ENCODE measurements around the gene KCNH4. TPM values are rescaled to one million over a fixed set of nuclear protein-coding genes. Genes with fewer than 3 reads are reported as not detected.

KCNH4 gene
- total and polyA plus RNA-seq, 9 of the 15 experiments (the other 6 are each of a cell fraction or from before 2014, with no cell fraction given): 0.10 to 1.8 (median 0.50) TPM

- TF ChIP-seq CREB1 (IDR thresholded peaks at IDR 0.05) (no peak), CREB1 (CRISPR knock-in tag; IDR thresholded peaks at IDR 0.05) (no peak), RFX1 (IDR thresholded peaks at IDR 0.05) (no peak), TGIF2 (CRISPR knock-in tag; IDR thresholded peaks at IDR 0.05) (no peak), AFF1 (IDR thresholded peaks at IDR 0.05; ENCODE audit: low read depth in 1 of 2, partially characterized antibody in 2 of 2) (no peak), NR0B1 (IDR thresholded peaks at IDR 0.05; ENCODE audit: partially characterized antibody) (no peak), ZSCAN29 (IDR thresholded peaks at IDR 0.05) (no peak), HDAC2 (IDR thresholded peaks at IDR 0.05) (peak; percentile 40; the same call in 1 of the 2 replicates), RBM15 (IDR thresholded peaks at IDR 0.05; ENCODE audit: insufficient read depth, low read length) (no peak), RFX5 (IDR thresholded peaks at IDR 0.05; ENCODE audit: low read depth, low read length) (no peak), DACH1 (IDR thresholded peaks at IDR 0.05; ENCODE audit: partially characterized antibody) (no peak), SIX5 (IDR thresholded peaks at IDR 0.05; ENCODE audit: borderline replicate concordance in 1 of 2, insufficient read depth in 1 of 2, low read depth in 1 of 2, low read length in 2 of 2) (no peak), KDM2B (CRISPR knock-in tag; IDR thresholded peaks at IDR 0.05) (no peak), TBL1XR1 (IDR thresholded peaks at IDR 0.05; ENCODE audit: low read length in 2 of 2) (peak; percentile 21 to 52; a peak in 1 of 4 replicates), FOXK1 (CRISPR knock-in tag; IDR thresholded peaks at IDR 0.05; ENCODE audit: borderline replicate concordance) (no peak), ZBTB1 (CRISPR knock-in tag; IDR thresholded peaks at IDR 0.05; ENCODE audit: borderline replicate concordance, low read depth) (no peak), POLR3A (IDR thresholded peaks at IDR 0.05; ENCODE audit: borderline replicate concordance, extremely low read depth, insufficient read depth, insufficient read length) (no peak), NFE2 (IDR thresholded peaks at IDR 0.05; ENCODE audit: low read depth) (no peak), POU5F1 (IDR thresholded peaks at IDR 0.05; ENCODE audit: borderline replicate concordance, low read depth, low read length, partially characterized antibody) (no peak)
- TF ChIP-seq, protein P1, sequence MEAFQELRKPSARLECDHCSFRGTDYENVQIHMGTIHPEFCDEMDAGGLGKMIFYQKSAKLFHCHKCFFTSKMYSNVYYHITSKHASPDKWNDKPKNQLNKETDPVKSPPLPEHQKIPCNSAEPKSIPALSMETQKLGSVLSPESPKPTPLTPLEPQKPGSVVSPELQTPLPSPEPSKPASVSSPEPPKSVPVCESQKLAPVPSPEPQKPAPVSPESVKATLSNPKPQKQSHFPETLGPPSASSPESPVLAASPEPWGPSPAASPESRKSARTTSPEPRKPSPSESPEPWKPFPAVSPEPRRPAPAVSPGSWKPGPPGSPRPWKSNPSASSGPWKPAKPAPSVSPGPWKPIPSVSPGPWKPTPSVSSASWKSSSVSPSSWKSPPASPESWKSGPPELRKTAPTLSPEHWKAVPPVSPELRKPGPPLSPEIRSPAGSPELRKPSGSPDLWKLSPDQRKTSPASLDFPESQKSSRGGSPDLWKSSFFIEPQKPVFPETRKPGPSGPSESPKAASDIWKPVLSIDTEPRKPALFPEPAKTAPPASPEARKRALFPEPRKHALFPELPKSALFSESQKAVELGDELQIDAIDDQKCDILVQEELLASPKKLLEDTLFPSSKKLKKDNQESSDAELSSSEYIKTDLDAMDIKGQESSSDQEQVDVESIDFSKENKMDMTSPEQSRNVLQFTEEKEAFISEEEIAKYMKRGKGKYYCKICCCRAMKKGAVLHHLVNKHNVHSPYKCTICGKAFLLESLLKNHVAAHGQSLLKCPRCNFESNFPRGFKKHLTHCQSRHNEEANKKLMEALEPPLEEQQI (IDR thresholded peaks at IDR 0.05): no peak
Observed at GRCh38 chr17:42193969-42194899, 13.3 kb upstream of the KCNH4 start, which contains the start of gene GHDC (continued).

Measured in K562 (cell line).